D341Med (cell line): Measurements from ENCODE around the gene ZBTB18.

Experiments
- DNase-seq: peaks from one replicate; pipeline ENCODE4 v3.0.0; 2012; ENCODE audit warnings: low spot score

Gene ZBTB18

DNA sequence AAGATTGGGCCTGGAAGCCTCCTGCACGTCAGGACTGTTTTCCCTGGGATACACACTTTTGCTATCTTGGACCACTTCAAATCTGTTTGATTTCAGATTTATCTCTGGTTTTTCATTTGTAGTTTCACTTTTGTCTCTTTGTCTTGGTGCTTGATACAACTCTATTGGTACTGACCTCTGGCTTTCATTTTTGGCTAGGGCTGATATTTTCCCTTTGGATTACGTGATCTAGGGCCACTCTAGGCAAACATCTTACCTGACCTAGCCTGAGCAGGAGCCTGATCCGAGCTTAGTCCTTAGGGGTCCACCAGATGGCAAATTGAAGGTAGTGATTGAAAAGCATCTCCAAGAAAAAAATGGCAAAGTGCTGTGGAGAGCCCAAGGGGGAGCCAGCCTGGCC, 39.6 kb downstream of the ZBTB18 start:
- no peak for DNase-seq

GRCh38 chr1:244092293-244092963, 41.3 kb downstream of the ZBTB18 start:
- no peak for DNase-seq

GRCh38 chr1:244092964-244093638, 42.0 kb downstream of the ZBTB18 start:
- DNase-seq = no peak

DNA sequence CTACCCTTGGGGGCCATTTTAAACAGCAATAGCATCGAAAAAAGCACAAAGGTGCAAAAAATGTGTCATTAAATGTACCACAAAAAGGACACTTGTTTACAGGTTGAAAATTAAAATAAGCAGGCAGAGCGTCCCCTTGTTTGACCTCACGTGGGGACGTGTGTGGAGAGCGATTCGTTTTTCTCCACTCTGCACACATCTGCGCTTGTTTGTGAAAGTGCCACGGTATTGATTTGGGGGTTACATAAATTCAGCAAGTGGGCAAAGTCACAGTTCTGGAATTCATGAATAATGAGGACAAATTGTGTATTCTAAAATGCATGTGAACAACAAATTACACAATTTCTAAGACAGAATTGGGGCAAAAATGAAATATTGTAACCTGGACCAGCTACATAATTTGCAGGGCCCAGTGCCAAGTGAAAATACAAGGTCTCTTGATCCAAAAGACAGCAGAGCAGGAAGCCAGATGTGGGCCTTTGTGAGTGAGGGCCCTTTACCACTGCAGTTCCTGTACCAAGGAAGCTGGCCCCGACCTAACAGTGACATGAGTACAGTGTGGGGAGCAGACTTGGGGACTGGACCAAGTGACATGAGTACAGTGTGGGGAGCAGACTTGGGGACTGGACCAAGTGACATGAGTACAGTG, 43.9 kb downstream of the ZBTB18 start:
- no peak for DNase-seq

DNA sequence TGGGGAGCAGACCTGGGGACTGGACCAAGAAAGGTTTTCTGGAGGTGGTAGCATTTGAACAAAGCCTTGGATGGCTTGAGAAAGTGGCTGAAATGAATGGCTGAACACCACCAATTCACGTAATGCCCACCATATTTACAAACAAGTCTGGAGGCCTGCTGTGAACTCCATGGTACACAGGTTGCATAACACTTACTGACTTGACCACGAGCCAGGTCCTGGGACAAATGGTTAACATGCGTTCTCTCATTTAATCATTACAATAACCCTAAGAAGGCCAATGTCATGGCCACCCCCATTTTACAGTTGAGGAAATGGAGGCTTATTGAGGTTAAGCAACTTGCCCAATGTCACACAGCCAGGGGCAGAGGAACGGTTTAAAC, 44.4 kb downstream of the ZBTB18 start:
- no peak for DNase-seq

DNA sequence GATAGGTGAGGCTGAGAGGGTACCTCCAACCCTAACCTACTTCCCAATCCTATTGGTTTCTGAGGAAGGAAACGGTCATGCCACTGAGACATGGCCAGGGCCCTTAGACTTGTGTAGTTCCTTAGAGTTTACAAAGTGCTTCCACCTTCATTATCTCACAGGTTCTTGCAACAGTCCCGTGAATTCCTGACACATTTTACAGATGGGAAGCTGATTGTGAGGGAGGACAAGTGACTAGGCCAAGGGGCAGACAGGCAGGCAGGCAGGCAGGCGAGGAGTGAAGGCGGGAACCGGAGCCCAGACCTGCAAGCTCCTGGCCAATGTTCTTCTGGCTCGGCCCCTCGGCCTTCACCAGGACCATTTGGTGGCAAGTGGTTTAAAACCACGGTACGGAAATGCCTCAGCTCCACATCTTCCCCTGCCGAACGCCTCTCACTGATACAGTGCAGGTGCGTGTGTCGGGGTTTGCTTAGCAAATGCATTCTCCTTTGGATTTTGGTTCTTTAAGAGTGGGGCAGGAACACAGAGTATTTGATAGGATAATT, 45.1 kb downstream of the ZBTB18 start:
- DNase-seq = no peak

DNA sequence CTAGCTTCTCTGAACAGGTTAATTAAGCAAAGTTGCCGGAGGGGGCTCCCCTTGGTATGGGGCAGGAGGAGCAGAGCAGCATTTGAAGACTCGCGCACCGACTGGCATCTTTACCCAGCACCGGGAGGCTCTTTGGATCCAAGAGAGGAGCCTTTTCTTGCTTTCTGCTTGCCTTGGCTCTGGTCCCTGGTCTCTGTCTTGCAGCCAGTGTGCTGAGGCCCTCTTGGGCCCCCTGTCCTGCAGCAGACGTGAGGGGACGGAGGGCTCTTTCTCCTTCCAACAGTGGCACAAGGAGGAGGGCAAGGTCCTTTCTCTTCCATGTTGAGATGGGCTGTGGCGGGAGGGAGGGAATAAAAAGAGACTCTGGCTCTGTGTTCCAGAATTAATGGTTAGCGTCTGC, 45.6 kb downstream of the ZBTB18 start:
- DNase-seq = no peak

- DNase-seq = no peak
These were observed 46.7 kb downstream of the ZBTB18 start for GRCh38 chr1:244097523-244098405.

DNA sequence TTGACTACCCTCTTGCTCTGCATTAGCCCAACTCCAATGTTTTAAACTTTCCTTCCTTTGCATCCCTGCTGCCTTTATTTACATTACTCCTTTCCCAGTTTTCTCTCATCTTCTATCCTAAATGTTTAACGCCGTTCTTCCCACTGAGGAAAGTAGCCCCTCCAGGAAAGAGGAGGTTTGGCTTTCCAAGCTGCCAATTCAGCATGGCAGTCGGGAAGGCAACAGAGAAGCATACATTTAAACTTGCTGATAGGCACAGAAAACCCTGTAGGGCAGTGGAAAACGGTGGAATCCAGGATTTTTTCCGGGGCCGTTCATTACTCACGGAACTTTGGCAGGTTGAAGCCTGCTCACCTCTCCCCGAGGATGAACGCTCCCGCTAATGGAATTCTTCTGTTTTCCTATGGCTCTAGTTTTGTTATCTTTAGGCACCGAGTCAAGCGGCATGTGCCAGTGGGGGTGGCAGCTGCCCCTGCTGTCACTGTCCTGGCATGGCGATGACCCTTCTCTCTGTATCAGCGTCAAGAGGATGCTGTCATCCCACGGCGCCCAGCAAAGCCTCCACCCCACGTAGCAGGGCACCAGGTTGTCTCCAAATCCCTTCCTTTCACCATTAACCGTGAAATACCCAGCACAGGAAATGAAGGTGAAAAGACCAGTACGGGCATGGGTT, 48.3 kb downstream of the ZBTB18 start:
- no peak for DNase-seq

DNA sequence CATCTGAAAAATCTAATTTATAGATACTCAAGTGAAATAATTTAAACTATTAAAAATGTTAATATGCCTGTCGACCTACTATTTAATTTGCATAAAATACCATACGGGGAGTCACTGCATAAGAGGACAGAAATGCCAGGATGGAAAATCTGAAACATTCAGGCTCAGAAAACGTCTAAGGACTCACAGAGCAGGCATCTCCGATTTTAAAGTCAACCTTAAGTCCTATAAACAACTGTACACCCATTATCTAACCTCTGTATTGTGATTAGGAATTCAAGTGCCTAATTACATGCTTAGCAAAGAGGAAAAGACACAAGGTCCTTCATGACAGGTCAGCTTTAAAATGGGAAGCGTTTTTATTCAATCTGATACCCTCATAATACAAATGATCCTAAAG, 49.2 kb downstream of the ZBTB18 start:
- DNase-seq = no peak

- DNase-seq = no peak
These were observed 49.8 kb downstream of the ZBTB18 start for GRCh38 chr1:244100704-244101453.

GRCh38 chr1:244102046-244102445, 51.0 kb downstream of the ZBTB18 start:
- DNase-seq = no peak

GRCh38 chr1:244102468-244102867, 51.4 kb downstream of the ZBTB18 start:
- no peak for DNase-seq

DNA sequence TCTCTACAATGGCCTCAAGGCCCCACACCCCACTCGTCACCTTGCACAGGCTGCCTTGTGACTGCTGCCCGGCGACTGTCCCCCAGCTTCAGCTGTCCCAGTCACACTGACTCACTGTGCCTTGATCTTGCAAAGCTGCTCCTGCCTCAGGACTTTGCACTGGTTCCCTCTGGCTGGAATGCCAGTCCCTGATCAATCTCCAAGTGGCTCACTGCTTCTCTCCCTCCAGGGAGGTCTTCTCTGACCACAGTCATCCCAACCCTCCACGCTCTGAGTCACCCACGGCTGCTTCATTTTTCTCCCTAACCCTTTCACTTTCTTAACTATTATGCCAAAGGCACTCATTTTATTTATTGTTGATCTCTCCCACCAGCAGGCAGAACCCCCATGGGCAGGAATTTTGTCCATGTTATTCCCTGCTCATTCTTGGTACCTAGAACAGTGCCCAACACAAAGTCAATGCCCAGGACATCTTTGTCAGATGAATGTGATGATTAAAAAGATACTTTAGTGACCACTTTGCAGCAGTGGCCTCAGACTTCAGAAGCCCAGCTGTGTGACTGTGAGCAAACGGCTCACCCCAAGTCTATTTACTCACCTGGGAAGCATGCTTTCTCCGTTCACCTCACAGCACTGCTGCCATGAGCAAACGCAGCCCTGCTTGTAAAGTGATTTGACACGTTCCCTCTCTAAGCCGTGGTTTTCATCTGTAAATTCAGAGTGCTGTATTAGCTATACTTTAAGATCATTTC, 53.4 kb downstream of the ZBTB18 start:
- DNase-seq = no peak

DNA sequence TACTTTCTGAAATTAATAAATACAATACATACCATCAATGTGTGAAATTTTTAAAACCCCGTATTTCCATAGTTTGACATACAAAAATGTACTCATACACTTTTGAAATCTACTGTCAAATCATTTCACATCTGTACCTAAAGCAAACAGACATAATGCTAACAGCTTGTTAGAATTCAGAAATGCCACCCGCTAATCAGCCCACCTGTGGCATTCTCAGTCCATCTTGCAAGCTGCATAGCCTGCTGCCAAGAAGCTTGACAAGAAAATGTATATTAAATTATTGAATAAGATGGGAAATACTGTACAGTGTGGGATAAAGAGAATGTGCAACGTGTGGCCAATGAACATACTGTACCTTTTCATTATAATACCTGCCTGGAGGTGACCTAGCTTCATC, 55.1 kb downstream of the ZBTB18 start:
- no peak for DNase-seq
